ENCODE measurements around the gene HS3ST5.

The HS3ST5 gene

DNA sequence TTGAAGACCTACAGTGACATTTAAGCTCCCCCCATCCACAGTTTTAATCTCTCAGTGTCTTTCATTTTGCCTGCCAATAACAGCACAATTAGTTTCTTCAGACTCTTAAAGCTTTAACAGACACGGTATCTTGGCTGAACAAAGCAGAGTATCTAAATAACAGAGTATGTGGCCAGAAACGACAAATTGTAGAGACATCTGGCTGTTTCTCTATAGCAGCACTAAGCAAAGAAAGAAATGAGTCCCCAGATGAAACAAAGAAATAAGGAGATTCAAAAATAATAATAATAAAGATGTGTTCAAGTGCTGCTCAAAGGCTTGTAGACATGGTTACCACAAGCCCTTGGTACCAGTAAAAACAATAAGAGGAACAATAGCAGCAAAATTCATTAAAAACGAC lies 274.1 kb downstream of the HS3ST5 start:
- Histone ChIP-seq H3K27ac (ENCODE audit: low read depth, low read length) (no peak overlapping the region), H3K36me3 (ENCODE audit: low read length) (no peaks in the 10 kb centered on the region), H3K4me2 (ENCODE audit: low read depth, low read length, poor library complexity, severe bottlenecking) (no peak overlapping the region), H4K20me1 (ENCODE audit: low read depth, low read length) (no peaks in the 10 kb centered on the region), H3K79me2 (ENCODE audit: insufficient read depth, low read length) (no peaks in the 10 kb centered on the region), H3F3A (ENCODE audit: insufficient read depth) (no peaks in the 10 kb centered on the region), H3K9me2 (replicated peaks; ENCODE audit: insufficient read depth, low read length) (no peaks in the 10 kb centered on the region), H3K9ac (ENCODE audit: low read length) (no peak overlapping the region), H3K9me3 (ENCODE audit: insufficient read depth, low read length) (no peaks in the 10 kb centered on the region), H2AFZ (ENCODE audit: low read depth, low read length, severe bottlenecking) (no peak overlapping the region), H3K27me3 (ENCODE audit: low read length) (no peaks in the 10 kb centered on the region), H3K4me3 (ENCODE audit: insufficient read depth, low read length, poor library complexity, severe bottlenecking) (no peak overlapping the region)
- no peak for TF ChIP-seq EZH2phosphoT487 (conservative IDR thresholded peaks at IDR 0.05; ENCODE audit: low read length)
- TF ChIP-seq, protein P1, sequence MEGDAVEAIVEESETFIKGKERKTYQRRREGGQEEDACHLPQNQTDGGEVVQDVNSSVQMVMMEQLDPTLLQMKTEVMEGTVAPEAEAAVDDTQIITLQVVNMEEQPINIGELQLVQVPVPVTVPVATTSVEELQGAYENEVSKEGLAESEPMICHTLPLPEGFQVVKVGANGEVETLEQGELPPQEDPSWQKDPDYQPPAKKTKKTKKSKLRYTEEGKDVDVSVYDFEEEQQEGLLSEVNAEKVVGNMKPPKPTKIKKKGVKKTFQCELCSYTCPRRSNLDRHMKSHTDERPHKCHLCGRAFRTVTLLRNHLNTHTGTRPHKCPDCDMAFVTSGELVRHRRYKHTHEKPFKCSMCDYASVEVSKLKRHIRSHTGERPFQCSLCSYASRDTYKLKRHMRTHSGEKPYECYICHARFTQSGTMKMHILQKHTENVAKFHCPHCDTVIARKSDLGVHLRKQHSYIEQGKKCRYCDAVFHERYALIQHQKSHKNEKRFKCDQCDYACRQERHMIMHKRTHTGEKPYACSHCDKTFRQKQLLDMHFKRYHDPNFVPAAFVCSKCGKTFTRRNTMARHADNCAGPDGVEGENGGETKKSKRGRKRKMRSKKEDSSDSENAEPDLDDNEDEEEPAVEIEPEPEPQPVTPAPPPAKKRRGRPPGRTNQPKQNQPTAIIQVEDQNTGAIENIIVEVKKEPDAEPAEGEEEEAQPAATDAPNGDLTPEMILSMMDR (IDR thresholded peaks at IDR 0.05; ENCODE audit: insufficient read depth, low read length, poor library complexity, severe bottlenecking): no peak

DNA sequence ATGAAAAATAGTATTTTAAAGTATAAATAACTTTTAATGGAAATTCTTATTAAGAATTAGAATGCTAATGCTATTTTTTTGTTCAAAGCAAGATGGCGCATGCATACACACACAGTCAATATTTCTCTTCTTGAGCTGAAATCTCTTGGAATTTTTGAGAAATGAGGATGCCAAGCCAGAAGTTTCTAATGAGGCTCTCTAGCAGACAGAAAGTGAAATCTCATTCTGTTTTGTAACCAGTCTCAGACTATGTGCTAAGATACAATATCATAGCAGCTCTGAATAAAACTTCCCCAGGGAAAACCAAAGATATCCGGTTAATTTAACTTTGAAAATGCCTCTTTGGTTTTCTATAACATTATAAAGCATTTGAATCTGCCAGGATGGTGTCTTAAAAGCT lies 274.7 kb downstream of the HS3ST5 start:
- Histone ChIP-seq H3K9ac (ENCODE audit: low read length) (no peak overlapping the region), H3K36me3 (ENCODE audit: low read length) (no peaks in the 10 kb centered on the region), H3K4me2 (ENCODE audit: low read depth, low read length, poor library complexity, severe bottlenecking) (no peak overlapping the region), H3K9me2 (replicated peaks; ENCODE audit: insufficient read depth, low read length) (no peaks in the 10 kb centered on the region), H3K27ac (ENCODE audit: low read depth, low read length) (no peak overlapping the region), H3K79me2 (ENCODE audit: insufficient read depth, low read length) (no peaks in the 10 kb centered on the region), H2AFZ (ENCODE audit: low read depth, low read length, severe bottlenecking) (no peak overlapping the region), H3K27me3 (ENCODE audit: low read length) (no peaks in the 10 kb centered on the region), H3K4me3 (ENCODE audit: insufficient read depth, low read length, poor library complexity, severe bottlenecking) (no peak overlapping the region), H4K20me1 (ENCODE audit: low read depth, low read length) (no peaks in the 10 kb centered on the region), H3K9me3 (ENCODE audit: insufficient read depth, low read length) (no peaks in the 10 kb centered on the region), H3F3A (ENCODE audit: insufficient read depth) (no peaks in the 10 kb centered on the region)
- TF ChIP-seq EZH2phosphoT487 (conservative IDR thresholded peaks at IDR 0.05; ENCODE audit: low read length): no peak
- TF ChIP-seq, protein P1 (IDR thresholded peaks at IDR 0.05; ENCODE audit: insufficient read depth, low read length, poor library complexity, severe bottlenecking): no peak

DNA sequence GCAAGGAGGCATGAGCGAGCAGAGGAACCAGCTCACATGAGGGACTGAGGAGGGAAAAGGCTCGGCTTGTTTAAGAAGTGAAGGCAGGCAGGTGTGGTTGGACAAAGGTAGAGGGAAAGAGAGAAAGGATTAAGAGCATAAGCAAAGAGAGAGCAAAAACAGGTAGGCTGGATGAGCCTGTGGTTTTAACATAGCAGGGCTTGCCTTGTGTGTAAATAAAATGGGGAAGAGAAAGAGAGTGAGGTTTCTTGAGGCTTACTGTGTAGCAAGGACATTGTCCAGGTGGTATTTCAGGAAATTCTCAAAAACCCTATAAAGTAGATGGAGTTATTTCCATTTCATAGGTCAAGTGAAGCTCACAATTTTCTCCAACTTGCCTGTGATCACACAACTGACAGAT lies 278.0 kb downstream of the HS3ST5 start:
- Histone ChIP-seq H3K9me2 (replicated peaks; ENCODE audit: insufficient read depth, low read length) (no peaks in the 10 kb centered on the region), H3K4me3 (ENCODE audit: insufficient read depth, low read length, poor library complexity, severe bottlenecking) (no peak overlapping the region), H3K27me3 (ENCODE audit: low read length) (no peaks in the 10 kb centered on the region), H3F3A (ENCODE audit: insufficient read depth) (no peaks in the 10 kb centered on the region), H2AFZ (ENCODE audit: low read depth, low read length, severe bottlenecking) (no peak overlapping the region), H3K27ac (ENCODE audit: low read depth, low read length) (no peak overlapping the region), H3K36me3 (ENCODE audit: low read length) (no peaks in the 10 kb centered on the region), H3K9ac (ENCODE audit: low read length) (no peak overlapping the region), H4K20me1 (ENCODE audit: low read depth, low read length) (no peaks in the 10 kb centered on the region), H3K9me3 (ENCODE audit: insufficient read depth, low read length) (no peaks in the 10 kb centered on the region), H3K79me2 (ENCODE audit: insufficient read depth, low read length) (no peaks in the 10 kb centered on the region), H3K4me2 (ENCODE audit: low read depth, low read length, poor library complexity, severe bottlenecking) (no peak overlapping the region)
- TF ChIP-seq, protein P1 (IDR thresholded peaks at IDR 0.05; ENCODE audit: insufficient read depth, low read length, poor library complexity, severe bottlenecking): no peak
- TF ChIP-seq EZH2phosphoT487 (conservative IDR thresholded peaks at IDR 0.05; ENCODE audit: low read length): no peak

All from SU-DHL-6 (cell line).